G401 (cell line): ENCODE data around the gene FAM174C. TPM values are rescaled to one million over a fixed set of nuclear protein-coding genes. Genes with fewer than 3 reads are reported as not detected.

Experiments used
- DNase-seq: peaks from one replicate; pipeline ENCODE4 v3.0.0-alpha.2; 2015; ENCODE audit warnings: low spot score
- in situ Hi-C: cut with HindIII; loops from 2 replicates; pipeline ENCODE4 v1.10.0; 2016; ENCODE audit warnings: low sequenced_read_pairs, mixed read lengths
- total RNA-seq: library from RNA; depleted of rRNA; stranded (reverse); fragments of >200 nt; shearing (Covaris generic); gene quantifications from 2 replicates; pipeline ENCODE4 v1.2.3, GENCODE V29; 2014; rRNA removed

FAM174C gene
- 37.9 and 45.0 TPM in 2 replicates for total RNA-seq

DNA sequence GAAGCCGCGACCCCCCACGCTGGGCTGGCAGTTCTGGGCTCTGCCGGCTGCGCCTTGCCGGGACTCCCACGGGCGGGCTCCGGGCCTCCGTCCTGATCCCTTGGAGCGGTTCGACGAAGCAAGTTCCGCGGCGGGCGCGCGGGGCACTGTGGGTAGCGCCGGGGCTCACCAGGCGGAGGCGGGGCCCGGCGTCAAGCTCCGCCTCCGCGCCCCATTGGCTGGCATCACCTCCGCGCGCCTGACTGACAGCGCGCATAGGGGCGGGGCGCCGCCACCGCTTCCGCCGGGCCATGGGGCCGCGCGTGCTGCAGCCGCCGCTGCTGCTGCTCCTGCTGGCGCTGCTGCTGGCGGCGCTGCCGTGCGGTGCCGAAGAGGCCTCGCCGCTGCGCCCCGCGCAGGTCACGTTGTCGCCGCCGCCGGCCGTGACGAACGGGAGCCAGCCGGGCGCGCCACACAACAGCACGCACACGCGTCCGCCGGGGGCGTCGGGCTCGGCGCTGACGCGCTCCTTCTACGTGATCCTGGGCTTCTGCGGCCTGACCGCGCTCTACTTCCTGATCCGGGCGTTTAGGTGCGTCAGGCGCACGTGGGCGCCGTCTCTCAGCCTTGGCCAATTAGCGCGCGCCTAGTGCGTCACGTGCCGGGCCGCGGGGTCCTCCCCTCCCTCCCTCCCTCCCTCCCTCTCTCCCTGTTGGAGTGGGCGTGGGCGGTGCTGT, at the start of gene FAM174C:
TSS of gene FAM174C (plus strand) at position 271 of the 716 bp plus-strand sequence. CDS start at position 291, 20 bp downstream.
- peak; percentile 95 for DNase-seq
- in situ Hi-C loops: no loop called here

DNA sequence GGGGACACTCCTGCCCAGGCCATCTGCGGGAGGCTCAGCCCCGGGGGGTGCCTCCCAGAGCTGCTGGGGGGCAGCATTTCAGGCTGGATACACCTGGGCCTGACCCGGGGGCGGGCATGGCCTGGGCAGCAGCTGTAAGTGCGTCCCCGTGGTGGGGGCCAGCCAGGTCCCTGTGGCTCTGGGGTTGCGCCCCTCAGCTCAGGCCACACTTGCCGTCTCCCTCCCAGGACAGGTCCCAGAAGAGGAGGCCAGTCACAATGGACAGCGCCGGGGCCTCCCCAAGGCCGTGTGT, 49.2 kb upstream of the FAM174C start:
- DNase-seq: no peak
- in situ Hi-C loops: no loop called here

DNA sequence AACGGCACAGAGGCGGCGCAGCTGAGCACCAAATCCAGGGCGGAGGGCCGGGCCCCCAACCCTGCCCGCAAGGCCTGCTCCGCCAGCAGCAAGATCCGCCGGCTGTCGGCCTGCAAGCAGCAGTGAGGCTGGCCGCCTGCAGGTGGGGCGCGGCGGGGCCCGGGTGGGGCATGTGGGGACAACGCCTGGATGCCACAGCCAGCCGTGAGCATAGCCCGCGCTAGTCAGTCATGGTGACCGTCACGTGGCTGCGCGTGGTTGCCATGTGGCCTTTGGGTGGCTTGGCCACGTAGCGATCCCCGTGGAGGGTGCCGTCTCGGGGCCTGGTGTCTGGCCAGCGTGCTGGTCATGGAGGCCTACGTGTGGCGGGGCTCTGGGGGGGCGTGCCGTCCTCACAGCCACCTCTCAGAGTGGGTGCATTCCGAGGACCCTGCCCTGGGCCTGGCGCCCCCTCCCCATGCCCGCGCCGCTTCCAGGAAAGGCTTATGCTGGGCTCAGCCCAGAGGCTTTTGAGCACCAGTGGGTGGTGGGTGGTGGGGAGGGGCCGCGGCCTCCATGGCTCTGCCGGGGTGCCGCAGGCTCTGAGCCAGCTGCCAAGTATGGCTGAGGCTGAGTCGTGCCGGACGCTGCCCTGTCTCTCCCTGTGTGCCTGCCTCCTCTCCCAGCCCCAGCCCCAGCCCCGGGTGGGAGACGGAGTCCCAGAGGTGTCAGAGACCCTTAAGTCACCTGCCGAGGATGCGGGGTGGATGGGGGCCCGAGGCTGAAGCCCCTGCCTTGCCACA, 48.6 kb upstream of the FAM174C start:
- no peak for DNase-seq
- in situ Hi-C loops: no loop called here

DNA sequence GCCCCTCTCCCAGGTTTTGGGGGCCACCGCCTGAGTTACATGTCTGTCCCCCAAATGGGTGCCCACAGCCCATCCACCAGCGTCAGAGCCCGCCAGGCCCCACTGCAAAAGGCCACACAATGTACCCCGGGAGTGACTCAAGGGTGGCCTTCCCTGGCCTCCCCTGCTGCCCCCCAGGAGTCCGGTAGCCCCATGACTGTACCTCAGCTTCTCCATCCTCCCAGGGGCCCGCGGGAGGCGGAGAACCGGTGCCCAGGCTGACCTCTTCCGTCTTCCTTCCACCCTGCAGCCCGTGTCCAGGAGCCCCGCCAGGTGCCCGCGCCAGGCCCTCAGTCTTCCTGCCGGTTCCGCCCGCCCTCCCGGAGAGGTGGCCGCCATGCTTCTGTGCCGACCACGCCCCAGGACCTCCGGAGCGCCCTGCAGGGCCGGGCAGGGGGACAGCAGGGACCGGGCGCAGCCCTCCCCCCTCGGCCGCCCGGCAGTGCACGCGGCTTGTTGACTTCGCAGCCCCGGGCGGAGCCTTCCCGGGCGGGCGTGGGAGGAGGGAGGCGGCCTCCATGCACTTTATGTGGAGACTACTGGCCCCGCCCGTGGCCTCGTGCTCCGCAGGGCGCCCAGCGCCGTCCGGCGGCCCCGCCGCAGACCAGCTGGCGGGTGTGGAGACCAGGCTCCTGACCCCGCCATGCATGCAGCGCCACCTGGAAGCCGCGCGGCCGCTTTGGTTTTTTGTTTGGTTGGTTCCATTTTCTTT, 47.9 kb upstream of the FAM174C start:
- in situ Hi-C loops: no loop called here
- no peak for DNase-seq

DNA sequence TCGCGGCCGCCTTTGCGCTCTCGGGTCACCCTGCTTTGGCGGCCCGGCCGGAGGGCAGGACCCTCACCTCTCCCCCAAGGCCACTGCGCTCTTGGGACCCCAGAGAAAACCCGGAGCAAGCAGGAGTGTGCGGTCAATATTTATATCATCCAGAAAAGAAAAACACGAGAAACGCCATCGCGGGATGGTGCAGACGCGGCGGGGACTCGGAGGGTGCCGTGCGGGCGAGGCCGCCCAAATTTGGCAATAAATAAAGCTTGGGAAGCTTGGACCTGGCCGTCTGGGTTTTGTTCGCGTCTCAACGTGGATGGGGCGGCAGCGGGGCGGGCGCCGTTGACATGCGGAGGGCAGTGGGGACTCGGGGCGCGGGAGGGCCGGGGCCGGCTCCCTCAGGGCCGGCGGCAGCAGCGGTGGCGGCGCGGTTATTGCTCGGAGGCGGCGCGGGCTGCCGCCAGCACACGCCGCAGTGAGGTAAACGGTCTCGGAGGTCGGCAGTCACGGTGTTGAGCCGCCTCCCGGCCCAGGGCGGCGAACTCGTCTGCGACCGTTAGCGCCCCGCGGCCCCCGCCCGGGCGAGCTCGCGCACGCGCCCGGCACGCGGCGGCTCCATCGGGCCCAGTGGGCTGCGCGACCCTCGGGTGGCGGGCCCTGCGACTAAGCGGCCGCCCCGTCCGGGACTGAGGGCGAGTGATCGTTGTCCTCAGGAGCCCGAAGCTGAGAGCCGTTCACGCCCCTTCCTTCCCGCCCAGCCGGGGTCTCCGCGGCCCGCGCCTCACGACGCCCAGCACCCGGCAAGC, 47.0 kb upstream of the FAM174C start:
- in situ Hi-C loops: no loop called here
- no peak for DNase-seq

DNA sequence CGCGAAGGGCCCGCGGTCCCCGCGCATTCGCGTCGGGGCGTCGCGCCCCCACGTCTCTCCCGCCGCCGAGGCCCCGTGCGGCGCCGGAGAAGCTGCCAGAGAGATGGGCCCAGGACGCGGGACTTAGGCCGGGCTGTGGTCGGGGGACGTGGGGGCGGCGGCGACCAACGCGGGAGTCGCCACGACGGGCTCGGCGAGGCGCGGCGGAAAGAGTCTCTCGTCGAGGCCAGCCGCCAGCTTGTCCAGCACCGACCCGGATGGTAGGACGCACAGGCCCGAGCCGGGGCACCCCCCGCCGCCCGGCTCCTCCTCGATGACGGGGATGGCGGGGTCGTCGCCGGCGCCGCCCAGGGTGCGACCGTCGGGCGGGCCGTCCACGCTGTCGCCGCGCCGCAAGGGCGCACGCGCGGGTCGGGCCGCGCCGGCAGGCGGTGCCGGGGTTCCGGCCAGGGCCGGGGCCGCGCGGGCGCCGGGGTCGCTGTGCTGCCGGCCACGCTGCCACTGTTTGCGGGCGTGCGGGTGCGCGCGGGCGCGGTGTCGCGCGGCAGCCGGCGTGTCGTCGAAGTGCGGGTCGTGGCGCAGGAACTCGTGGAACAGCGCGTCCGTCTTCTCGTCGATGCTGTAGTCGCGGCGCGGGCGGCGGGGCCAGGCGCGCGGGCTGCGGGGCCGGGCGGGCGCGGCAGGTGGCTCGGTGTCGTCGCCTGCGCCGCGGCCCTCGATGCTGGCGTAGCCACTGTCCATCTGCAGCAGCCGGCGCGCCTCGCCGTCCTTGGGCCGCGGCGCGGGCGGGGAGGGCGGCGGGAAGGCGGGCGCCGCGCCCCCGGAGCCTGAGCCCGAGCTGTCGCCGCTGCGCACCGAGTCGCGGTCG, 46.0 kb upstream of the FAM174C start:
- no peak for DNase-seq

DNA sequence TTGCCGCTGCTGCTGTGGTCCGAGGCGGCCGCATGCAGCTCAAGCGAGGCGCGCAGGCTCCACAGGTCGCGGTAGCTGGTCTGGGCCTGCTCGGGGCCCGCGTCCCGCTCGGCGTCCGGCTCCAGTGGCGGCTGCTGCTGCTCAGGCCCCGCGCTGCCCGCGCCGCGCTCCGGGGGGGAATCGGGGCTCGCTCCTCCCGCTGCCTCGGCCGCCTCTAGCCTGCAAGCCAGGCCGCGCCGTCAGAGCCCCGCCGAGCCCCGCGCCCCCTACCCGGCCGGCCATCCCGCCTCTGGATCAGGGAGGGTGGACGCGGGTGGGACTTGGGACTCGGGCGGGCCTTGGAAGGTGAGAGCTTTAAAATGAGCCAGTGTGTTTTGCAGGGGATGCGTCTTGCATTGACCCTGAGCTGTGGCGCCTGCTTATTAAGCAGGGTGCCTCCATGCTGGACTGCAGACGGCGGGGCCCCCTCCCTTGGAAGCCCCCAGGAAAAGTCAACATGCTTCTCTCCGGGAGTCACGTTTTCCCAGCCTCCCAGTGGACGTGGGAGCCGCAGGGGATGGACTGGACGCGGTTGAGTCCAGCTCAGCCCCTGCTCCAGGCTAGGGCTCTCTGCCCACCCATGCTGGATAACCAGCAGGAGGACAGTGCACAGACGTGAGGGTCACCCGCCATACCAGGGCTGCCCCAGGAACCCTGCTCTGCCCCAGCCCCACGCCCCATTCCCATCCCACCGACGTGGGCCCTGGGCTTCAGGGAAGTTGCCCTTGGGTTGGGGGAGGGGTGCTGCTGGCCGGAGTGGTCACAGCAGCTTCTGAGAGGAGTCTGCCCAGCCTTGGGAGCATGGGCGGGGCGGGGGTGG, 45.2 kb upstream of the FAM174C start:
- DNase-seq: no peak
- in situ Hi-C loops: no loop called here

More for the DNA sequence above, 46.0 kb upstream of the FAM174C start:
- in situ Hi-C loops: no loop called here

DNA sequence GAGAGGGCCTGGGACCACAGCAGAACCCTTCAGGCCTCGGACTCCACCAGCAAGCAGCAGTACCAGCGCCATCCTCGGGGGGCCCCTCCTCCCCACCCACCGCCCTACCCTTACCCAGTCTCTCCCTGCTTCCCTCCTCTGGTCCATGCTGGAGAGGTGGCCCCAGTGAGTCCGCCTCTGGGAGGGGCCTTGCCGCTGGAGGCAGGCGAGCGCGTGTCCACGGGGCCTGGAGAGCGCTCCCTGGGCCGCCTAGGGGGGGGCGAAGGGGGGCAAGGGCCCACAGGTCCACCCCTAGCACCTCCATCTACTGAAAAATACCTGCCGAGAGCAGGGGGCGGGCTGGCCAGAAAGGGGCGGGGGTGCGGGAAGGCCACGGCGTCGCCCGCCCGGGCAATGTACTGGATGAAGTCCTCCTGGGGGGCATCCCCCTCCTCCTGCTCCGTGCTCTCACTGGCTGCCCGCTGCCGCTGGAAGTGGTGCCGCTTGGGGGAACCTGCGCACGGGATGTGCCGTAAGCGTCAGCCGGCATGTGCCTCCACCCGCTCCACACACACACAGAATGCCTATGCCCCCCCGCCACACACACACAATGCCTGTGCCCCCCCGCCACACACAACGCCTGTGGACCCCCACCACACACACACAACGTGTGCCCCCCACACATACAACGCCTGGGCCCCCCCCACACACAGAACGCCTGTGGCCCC, 44.4 kb upstream of the FAM174C start:
- in situ Hi-C loops: no loop called here
- DNase-seq: no peak

DNA sequence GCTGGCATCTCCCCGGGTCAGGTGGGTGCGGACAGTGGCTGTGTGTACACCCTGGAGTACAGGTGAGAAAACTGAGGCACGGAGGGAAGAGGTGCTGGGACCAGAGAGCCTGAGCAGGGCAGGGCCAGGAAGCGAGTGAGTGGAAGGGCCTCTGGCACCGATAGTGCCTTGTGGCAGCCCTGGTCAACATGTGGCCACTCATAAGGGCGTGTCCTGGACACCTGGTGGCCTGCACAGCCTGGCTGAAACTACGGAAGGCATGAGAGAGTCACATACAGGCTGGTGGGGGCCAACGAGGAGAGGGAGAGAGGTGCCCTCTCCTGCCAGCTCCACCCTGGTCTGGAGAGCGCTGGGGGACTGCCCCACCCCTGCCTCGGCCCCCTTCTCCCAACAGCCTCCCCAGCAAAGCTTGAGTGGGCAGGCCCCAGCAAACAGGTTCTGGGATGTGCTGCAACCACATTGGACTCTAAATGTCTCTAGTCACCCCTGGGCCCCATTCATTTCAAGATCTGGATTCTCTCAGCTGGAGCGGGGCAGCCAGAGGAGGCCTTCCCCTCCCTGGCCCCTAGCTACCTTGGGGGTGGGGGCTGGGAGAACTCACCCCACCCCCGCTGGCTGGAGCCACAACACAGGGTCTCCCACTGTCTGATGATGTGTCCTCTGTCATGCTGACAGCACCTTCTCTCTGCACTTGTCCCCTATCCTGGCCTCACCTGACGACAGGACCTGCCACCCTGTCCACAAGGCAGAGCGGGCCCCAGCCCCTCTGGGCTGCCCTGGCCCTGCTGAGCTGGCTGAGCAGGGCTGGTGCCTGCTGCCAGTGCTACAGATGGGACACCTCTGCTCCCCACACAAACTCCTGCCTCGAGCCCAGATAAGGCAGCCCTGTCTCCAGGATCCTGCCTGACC, 43.3 kb upstream of the FAM174C start:
- in situ Hi-C loops: no loop called here
- no peak for DNase-seq

DNA sequence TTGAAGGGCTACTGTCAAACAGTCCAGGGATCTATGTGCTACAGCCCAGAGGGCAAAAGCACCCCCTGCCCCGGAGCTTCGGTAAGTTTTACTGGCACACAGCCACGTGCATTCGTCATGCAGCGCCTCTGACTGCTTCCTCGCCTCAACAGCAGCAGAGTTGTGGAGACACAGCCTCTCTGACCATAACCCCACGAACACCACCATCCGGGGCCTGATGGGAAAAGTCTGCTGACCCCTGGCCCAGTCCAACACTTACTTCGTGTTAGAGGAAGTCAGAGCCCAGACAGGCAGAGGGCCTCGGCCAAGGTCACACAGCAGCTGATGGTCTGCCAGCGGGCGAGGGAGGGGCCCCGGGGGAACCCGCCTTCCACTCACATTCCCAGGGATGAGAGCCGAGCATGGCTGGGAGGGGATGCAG, 42.7 kb upstream of the FAM174C start:
- in situ Hi-C loops: no loop called here
- DNase-seq: no peak

DNA sequence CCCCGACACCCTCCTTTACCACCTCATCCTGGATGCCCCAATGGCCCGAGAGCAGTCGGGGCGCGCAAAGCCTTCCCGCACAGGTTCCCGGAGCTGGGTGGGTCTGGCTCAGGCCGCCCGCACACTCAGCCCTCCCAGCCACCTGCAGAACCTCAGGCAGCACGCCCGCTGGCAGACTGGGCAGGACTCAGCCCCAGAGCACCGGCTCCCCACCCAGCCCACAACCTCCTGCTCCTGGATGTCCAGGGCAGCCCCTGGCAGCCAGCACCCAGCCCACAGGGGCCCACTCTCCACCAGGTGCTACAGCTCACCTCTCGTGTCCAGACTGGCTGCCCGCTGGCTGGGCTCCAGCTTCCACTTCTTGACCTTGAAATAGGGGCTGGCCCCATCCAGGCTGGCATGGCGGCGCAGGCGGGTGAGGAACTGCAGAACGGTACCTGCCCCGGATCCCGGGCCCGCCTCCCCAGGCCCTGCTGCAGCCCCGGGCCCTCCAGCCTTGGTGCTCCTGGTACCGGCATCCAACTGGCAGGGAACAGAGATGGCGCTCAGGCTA, 42.1 kb upstream of the FAM174C start:
- in situ Hi-C loops: no loop called here
- no peak for DNase-seq

DNA sequence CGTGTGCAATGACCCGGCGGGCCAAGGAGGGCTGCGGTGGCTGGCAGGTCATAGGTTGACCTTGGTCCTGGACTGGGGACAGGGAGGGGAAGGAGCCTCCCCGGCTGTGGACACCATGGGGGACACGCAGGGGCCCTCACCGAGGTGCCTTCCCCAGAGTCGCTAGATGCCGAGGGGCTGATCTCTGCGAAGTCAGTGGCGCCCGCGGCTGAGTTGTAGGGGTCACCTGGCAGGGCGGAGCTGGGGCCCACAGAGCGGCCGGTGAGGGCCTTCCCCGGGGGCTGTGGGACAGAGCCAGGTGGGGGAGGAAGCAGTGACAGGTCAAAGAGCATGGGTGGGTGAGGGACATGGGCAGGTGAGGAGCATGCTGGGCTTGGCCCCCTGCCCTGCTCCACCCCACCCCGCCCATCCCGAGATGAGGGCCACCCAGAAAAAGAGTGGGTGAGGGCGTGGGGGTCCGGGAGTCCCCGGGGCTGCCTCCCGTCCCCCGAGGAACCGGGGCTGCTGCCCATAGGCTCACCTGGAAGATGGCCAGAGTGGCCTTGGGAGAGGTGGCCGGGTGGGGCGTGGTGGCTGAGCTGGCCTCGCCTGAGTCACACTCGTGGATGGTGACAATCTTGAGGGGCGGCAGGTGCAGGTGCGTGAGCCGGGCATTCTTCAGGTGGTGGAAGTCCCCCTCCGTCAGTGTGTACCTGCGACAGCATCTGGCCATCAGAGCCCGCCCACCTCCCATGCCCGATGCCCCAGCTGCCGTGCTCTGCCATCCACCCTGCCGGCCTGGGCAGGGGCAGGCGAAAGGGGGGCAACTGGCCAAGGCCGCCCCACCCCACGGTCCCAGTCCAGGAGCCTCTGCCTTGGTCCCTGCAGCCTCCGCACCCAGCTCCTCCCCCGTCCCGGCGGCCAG, 41.0 kb upstream of the FAM174C start:
- in situ Hi-C loops: no loop called here
- no peak for DNase-seq

DNA sequence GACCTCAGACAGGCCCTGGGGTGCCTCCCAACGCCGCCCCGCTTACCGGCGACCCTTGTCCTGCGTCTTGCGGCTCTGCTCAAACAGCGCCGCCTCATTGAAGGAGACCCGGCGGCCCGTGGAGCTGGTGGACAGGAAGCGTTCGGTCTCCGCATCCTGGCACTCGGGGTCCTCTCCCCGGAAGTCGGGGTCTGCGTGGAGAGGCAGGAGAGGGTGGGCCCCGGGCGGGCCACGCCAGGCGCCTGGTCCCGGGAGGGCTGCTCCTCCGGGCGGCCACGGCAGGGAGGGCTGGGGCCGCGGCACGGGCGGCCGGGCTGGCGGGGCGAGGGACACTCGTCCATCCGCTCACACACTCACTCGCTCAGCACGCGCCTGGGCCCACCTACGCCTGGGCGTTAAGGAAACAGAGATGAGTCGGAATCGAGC, 40.4 kb upstream of the FAM174C start:
- in situ Hi-C loops: no loop called here
- no peak for DNase-seq

DNA sequence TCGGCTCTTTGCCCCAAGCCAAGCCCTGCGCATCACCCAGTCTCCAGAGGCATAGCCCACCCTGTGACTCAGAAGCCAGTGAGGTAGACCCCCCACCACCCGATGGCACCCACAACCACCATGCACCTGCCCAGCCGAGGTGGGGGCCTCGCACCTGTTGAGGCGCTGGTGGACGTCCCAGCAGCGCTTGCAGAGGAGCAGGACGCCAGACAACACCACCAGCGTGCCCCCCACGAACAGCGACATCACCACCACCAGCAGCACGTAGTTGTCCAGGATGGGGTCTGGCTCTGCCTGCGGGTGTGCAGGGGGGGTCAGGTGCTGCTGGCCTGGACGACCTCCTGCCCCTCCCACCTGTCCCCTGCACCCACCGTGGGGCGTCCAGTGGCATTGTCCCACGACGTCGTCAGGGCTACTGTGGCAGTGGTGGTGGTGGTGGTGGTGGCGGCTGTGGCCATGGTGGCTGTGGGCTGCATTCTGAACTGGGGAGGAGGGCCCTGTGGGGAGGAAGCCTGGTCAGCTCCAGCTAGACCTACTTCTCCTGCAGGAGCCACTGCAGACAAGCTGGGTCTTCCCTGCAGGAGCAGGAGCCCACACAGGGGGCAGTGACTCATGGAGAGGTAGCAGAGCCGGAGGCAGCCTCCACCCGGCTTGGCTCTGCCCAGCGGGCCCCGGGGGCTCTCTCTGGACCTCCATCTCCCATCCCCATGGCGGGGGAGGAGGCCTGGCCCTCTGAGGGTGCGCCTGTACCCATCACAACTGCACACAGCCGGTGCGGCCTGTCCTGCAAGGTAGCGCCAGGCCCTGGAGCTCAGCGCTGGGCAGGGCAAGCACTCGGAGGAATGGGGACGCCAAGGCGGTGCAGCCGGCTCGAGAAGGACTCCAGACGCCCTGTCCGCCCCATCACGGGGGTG, 39.4 kb upstream of the FAM174C start:
- no peak for DNase-seq
- in situ Hi-C loops: no loop called here
